ENCODE measurements around the gene MICA.

DNA sequence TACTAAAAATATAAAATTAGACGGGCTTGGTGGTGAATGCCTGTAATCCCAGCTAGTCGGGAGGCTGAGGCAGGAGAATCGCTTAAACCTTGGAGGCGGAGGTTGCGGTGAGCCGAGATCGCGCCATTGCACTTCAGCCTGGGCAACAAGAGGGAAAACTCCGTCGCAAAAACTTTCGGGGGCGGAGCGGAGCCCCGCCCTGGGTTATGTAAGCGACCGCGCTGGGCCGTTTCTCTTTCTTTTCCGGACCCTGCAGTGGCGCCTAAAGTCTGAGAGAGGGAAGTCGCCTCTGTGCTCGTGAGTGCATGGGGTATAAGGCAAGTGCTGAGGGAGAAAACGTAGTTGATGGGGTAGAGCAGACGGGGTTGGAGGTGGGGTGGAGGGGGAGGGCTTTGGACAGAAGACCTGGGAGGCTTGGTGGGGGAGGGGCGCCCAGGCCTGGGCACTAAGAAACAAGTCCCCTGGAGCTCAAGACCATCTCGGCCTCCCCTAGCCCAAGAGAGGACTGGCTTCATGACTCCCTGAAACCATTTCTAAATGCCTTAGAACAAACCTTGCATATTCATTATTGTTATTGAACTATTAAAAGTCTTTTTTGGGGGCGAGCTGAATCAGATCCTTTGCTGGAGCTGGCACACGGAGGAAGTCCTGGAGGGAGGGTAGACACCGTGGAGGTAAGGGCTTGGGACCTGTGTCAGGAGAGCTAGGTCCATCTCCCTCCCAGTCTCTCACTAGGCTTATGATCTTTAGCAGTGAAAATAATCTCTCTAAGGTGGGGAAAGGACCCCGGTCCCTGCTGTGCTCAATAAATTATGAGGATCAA, 2.7 kb upstream of the MICA start:
- TF ChIP-seq, protein P1, sequence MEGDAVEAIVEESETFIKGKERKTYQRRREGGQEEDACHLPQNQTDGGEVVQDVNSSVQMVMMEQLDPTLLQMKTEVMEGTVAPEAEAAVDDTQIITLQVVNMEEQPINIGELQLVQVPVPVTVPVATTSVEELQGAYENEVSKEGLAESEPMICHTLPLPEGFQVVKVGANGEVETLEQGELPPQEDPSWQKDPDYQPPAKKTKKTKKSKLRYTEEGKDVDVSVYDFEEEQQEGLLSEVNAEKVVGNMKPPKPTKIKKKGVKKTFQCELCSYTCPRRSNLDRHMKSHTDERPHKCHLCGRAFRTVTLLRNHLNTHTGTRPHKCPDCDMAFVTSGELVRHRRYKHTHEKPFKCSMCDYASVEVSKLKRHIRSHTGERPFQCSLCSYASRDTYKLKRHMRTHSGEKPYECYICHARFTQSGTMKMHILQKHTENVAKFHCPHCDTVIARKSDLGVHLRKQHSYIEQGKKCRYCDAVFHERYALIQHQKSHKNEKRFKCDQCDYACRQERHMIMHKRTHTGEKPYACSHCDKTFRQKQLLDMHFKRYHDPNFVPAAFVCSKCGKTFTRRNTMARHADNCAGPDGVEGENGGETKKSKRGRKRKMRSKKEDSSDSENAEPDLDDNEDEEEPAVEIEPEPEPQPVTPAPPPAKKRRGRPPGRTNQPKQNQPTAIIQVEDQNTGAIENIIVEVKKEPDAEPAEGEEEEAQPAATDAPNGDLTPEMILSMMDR (IDR thresholded peaks at IDR 0.05; ENCODE audit: poor library complexity): no peak
- TF ChIP-seq EZH2 (IDR thresholded peaks at IDR 0.05; ENCODE audit: borderline replicate concordance) (no peak), EZH2phosphoT487 (IDR thresholded peaks at IDR 0.05; ENCODE audit: low read depth, severe bottlenecking, unreplicated experiment) (no peak)
